PC-3 (cell line): Measurements from ENCODE around the gene HINFP.

Experiments
- EZH2 ChIP-seq: fragments of 300-600 bp; sonication (generic); IDR thresholded peaks from one replicate; pipeline ENCODE4 v1.6.1; 2017; ENCODE audit warnings: antibody characterized with exemption, mild to moderate bottlenecking, low read length; ENCODE audit not compliant: unreplicated experiment
- EZH2phosphoT487 ChIP-seq: fragments of 300-600 bp; sonication (generic); IDR thresholded peaks from 2 replicates; pipeline ENCODE4 v1.6.1; 2018; ENCODE audit warnings: mild to moderate bottlenecking, antibody characterized with exemption, low read length, borderline replicate concordance
- TF ChIP-seq, protein P1 (sequence below): fragments of 300-600 bp; sonication (generic); conservative IDR thresholded peaks from 2 replicates; pipeline ENCODE4 v1.5.1; 2017; ENCODE audit warnings: antibody characterized with exemption, low read depth, mild to moderate bottlenecking, low read length

DNA sequence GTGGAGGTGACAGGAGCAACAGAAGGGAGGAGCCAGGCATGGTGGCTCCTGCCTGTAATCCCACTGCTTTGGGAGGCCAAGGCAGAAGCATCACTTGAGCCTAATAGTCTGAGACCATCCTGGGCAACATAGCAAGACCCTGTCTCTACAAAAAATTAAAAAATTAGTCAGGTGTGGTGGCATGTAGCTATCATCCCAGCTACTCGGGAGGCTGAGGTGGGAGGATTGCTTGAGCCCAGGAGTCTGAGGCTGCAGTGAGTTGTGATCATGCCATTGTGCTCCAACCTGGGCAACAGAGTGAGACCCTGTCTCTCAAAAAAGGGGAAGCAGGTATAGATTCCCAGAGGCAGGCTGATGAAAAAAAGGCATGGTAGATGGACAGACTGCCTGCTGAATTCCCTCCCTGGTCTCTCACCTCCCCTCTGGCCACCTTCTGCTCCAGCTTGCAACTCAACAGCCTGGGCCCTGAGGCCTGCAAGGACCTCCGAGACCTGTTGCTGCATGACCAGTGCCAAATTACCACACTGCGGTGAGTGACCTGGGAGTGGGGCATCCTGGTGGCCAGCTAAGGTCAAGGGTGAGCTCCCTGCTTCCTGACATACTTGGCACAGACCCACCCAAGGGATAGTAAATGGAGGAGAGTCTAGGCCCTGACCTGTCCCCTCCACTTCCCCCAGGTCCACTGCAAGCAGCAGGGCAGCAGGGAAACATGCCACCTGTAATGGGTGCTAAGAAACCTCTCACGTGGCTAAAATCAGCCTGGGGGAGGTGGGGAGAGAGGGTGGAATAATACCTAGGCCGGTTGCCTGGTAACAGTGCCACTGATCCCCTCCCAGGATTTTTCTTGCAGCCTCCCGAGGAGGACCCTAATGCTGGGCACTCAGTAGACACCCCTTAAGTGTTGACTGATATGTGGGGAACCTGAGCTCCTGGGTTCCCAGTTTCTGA, 59.6 kb downstream of the HINFP start:
- TF ChIP-seq, protein P1, sequence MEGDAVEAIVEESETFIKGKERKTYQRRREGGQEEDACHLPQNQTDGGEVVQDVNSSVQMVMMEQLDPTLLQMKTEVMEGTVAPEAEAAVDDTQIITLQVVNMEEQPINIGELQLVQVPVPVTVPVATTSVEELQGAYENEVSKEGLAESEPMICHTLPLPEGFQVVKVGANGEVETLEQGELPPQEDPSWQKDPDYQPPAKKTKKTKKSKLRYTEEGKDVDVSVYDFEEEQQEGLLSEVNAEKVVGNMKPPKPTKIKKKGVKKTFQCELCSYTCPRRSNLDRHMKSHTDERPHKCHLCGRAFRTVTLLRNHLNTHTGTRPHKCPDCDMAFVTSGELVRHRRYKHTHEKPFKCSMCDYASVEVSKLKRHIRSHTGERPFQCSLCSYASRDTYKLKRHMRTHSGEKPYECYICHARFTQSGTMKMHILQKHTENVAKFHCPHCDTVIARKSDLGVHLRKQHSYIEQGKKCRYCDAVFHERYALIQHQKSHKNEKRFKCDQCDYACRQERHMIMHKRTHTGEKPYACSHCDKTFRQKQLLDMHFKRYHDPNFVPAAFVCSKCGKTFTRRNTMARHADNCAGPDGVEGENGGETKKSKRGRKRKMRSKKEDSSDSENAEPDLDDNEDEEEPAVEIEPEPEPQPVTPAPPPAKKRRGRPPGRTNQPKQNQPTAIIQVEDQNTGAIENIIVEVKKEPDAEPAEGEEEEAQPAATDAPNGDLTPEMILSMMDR = no peak
- TF ChIP-seq EZH2 (no peak), EZH2phosphoT487 (no peak)
